RWPE2 (cell line): ENCODE measurements around the gene CEMP1.
A peak's percentile ranks its signal among the peaks of the same experiment; 100 is the strongest.

Experiments
- ATAC-seq: fragments of 200-7000 bp; cut with Tn5 transposase; 3 replicates; pipeline ENCODE4 v1.9.1; 2021; ENCODE audit warnings: low read depth
- DNase-seq: peaks from one replicate; pipeline ENCODE4 v3.0.0-alpha.2; 2020; ENCODE audit warnings: low spot score
- H3K27ac ChIP-seq: fragments of 450-650 bp; 2 replicates; pipeline ENCODE4 v1.5.1; 2017; ENCODE audit warnings: mild to moderate bottlenecking; ENCODE audit not compliant: poor library complexity, severe bottlenecking
- H3K27me3 ChIP-seq: fragments of 250-450 bp; sonication (Bioruptor Pico); 2 replicates; pipeline ENCODE4 v1.5.1; 2021; ENCODE audit warnings: mild to moderate bottlenecking, moderate library complexity; ENCODE audit not compliant: insufficient read depth, poor library complexity, severe bottlenecking
- H3K36me3 ChIP-seq: fragments of 250-450 bp; sonication (Bioruptor Pico); 2 replicates; pipeline ENCODE4 v1.5.1; 2020; ENCODE audit warnings: low read depth, mild to moderate bottlenecking, moderate library complexity
- H3K4me1 ChIP-seq: fragments of 250-450 bp; sonication (Bioruptor Pico); 2 replicates; pipeline ENCODE4 v1.5.1; 2021; ENCODE audit warnings: mild to moderate bottlenecking, moderate library complexity; ENCODE audit not compliant: insufficient read depth, poor library complexity, severe bottlenecking
- H3K4me3 ChIP-seq: fragments of 250-450 bp; sonication (Bioruptor Pico); 2 replicates; pipeline ENCODE4 v1.5.1; 2021; ENCODE audit warnings: mild to moderate bottlenecking, moderate library complexity; ENCODE audit not compliant: severe bottlenecking
- H3K9me3 ChIP-seq: fragments of 250-450 bp; sonication (Bioruptor Pico); 2 replicates; pipeline ENCODE4 v1.5.1; 2021; ENCODE audit warnings: mild to moderate bottlenecking, moderate library complexity; ENCODE audit not compliant: severe bottlenecking
- TF ChIP-seq, protein P1 (sequence below): fragments of 450-650 bp; IDR thresholded peaks from one replicate; pipeline ENCODE4 v1.5.1; 2017; ENCODE audit warnings: mild to moderate bottlenecking, moderate library complexity; ENCODE audit not compliant: poor library complexity, severe bottlenecking

CEMP1 gene

GRCh38 chr16:2517954-2518605 is 13.1 kb downstream of the CEMP1 start:
- ATAC-seq, result no peak
- peak overlapping the region; percentile 82 for H3K27ac ChIP-seq
- no peak overlapping the region for H3K4me3 ChIP-seq
- peaks cover 18% of the 10 kb centered on the region for H3K36me3 ChIP-seq
- H3K4me1 ChIP-seq, result peaks cover 17% of the 10 kb centered on the region
- DNase-seq, result no peak
- TF ChIP-seq, protein P1, sequence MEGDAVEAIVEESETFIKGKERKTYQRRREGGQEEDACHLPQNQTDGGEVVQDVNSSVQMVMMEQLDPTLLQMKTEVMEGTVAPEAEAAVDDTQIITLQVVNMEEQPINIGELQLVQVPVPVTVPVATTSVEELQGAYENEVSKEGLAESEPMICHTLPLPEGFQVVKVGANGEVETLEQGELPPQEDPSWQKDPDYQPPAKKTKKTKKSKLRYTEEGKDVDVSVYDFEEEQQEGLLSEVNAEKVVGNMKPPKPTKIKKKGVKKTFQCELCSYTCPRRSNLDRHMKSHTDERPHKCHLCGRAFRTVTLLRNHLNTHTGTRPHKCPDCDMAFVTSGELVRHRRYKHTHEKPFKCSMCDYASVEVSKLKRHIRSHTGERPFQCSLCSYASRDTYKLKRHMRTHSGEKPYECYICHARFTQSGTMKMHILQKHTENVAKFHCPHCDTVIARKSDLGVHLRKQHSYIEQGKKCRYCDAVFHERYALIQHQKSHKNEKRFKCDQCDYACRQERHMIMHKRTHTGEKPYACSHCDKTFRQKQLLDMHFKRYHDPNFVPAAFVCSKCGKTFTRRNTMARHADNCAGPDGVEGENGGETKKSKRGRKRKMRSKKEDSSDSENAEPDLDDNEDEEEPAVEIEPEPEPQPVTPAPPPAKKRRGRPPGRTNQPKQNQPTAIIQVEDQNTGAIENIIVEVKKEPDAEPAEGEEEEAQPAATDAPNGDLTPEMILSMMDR, result no peak
- no peaks in the 10 kb centered on the region for H3K9me3 ChIP-seq
- no peaks in the 10 kb centered on the region for H3K27me3 ChIP-seq

GRCh38 chr16:2516391-2517240 is 14.6 kb downstream of the CEMP1 start:
- peaks cover 17% of the 10 kb centered on the region for H3K4me1 ChIP-seq
- DNase-seq (no peak), ATAC-seq (no peak; the same call in 2 of the 3 replicates)
- no peaks in the 10 kb centered on the region for H3K27me3 ChIP-seq
- H3K4me3 ChIP-seq, result no peak overlapping the region
- H3K27ac ChIP-seq, result peak overlapping the region; percentile 82
- H3K36me3 ChIP-seq, result peaks cover 11% of the 10 kb centered on the region; the same call in 1 of the 2 replicates
- H3K9me3 ChIP-seq, result no peaks in the 10 kb centered on the region
- TF ChIP-seq, protein P1, result no peak

DNA sequence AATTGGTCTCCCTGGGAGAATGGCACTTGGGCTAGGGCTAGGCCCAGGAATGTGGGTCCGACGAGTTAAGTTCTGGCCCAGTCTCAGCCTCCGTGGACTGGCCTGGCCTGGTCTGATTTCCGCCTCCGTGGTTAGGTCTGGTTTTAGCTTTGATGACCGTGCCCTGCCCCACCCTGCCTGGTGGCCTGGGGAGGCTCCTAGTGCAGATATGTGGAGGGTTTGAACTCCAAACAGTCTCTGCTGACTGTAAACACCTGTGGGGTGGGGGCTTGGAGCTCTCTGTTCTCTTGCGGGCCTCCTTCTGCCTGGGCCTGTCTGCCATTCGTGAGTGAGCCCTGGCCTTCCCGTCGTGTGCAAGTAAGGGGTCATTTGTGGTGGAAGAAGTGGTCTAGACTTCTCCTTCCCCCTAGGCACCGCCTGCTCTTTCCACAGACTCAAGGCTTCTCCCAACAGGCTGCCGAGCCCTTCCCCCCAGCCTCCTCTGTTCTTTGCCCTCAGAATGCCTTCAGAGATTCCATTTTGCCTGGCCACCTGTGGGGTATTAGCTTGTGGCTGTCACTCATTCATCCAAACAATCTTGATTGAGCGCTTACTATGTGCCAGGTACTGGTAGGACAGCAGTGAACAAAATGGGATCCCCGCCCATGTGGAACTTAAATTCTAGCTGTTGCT is 15.9 kb downstream of the CEMP1 start:
- H3K4me1 ChIP-seq, result peaks cover 17% of the 10 kb centered on the region
- H3K36me3 ChIP-seq, result peaks cover 11% of the 10 kb centered on the region; the same call in 1 of the 2 replicates
- peak overlapping the region; percentile 92 for H3K4me3 ChIP-seq
- TF ChIP-seq, protein P1, result no peak
- H3K27me3 ChIP-seq, result no peaks in the 10 kb centered on the region
- peak overlapping the region; percentile 82 for H3K27ac ChIP-seq
- DNase-seq (no peak), ATAC-seq (no peak)
- H3K9me3 ChIP-seq, result no peaks in the 10 kb centered on the region

DNA sequence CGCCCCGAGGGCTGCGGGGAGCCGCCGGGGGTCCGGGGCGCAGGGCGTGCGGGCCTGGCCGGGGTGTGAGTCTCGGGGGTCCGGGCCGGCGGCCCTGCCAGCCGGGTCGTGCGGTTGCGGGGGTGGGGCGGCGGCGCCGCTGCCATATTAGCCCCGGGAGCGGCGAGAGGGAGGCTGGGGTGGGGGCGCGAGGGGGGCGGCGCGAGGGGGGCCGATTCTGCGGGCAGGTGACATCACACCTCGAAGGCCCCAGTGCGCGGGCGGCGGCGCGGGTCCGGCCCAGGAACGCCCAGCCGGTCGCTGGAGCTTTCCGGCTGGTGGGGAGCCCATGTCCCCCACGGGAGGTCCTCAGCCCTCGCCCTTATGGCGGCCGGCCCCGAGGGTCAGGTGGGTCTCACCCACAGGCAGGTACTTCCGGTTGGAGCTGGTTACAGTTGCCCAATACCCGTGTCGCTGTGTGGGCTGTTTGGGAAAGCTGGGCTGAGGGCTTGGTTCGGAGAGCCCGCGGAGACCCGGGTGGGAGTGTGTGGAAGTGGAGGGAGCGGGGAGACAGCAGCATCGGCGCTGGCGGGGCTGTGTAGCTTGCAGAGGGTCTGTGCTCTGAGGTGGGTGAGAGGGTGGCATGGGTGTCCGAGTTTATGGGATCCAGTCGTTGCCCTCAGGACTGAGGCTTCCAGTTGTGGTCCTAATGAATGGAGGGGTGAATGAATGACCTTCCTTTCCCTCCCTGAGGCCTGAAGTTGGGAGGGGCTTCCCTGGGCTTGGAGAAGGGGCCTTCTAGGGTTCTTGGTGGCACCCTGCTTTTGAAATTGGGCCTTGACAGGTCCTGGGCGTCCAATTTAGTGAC is 16.7 kb downstream of the CEMP1 start:
- Histone ChIP-seq H3K36me3 (peaks cover 7% of the 10 kb centered on the region; the same call in 1 of the 2 replicates), H3K27ac (peak overlapping the region; percentile 82), H3K27me3 (no peaks in the 10 kb centered on the region), H3K4me1 (peaks cover 17% of the 10 kb centered on the region), H3K9me3 (no peaks in the 10 kb centered on the region), H3K4me3 (peak overlapping the region; percentile 92)
- ATAC-seq, result no peak
- TF ChIP-seq, protein P1, result no peak
- DNase-seq, result no peak
